Measurements from ENCODE around the gene PIGC.
A peak's percentile ranks its signal among the peaks of the same experiment; 100 is the strongest.

The PIGC gene

GRCh38 chr1:172397633-172398032 lies 46.2 kb downstream of the PIGC start:
- no peak for TF ChIP-seq CTCF (IDR thresholded peaks at IDR 0.05; ENCODE audit: insufficient read depth, low read depth, low read length, missing control alignments)
- DNase-seq (ENCODE audit: low read depth): no peak
- no peak overlapping the region for H3K4me3 ChIP-seq (ENCODE audit: low read length)

GRCh38 chr1:172397221-172397620 lies 46.6 kb downstream of the PIGC start:
- no peak for TF ChIP-seq CTCF (IDR thresholded peaks at IDR 0.05; ENCODE audit: insufficient read depth, low read depth, low read length, missing control alignments)
- H3K4me3 ChIP-seq (ENCODE audit: low read length): no peak overlapping the region
- peak; percentile 77 for DNase-seq (ENCODE audit: low read depth)

- no peak for DNase-seq (ENCODE audit: low read depth)
- TF ChIP-seq CTCF (IDR thresholded peaks at IDR 0.05; ENCODE audit: insufficient read depth, low read depth, low read length, missing control alignments): no peak
- H3K4me3 ChIP-seq (ENCODE audit: low read length): no peak overlapping the region
Measured at GRCh38 chr1:172395576-172395975, 48.3 kb downstream of the PIGC start.

- H3K4me3 ChIP-seq (ENCODE audit: low read length): no peak overlapping the region
- peak; percentile 18 for DNase-seq (ENCODE audit: low read depth)
- no peak for TF ChIP-seq CTCF (IDR thresholded peaks at IDR 0.05; ENCODE audit: insufficient read depth, low read depth, low read length, missing control alignments)
Measured at GRCh38 chr1:172394811-172395210, 49.1 kb downstream of the PIGC start.

GRCh38 chr1:172394141-172394751 lies 49.6 kb downstream of the PIGC start:
- TF ChIP-seq CTCF (IDR thresholded peaks at IDR 0.05; ENCODE audit: insufficient read depth, low read depth, low read length, missing control alignments): no peak
- peak; percentile 49 for DNase-seq (ENCODE audit: low read depth)
- no peak overlapping the region for H3K4me3 ChIP-seq (ENCODE audit: low read length)

- no peak overlapping the region for H3K4me3 ChIP-seq (ENCODE audit: low read length)
- DNase-seq (ENCODE audit: low read depth): no peak
- TF ChIP-seq CTCF (IDR thresholded peaks at IDR 0.05; ENCODE audit: insufficient read depth, low read depth, low read length, missing control alignments): no peak
Measured at GRCh38 chr1:172393354-172393753, 50.5 kb downstream of the PIGC start.

DNA sequence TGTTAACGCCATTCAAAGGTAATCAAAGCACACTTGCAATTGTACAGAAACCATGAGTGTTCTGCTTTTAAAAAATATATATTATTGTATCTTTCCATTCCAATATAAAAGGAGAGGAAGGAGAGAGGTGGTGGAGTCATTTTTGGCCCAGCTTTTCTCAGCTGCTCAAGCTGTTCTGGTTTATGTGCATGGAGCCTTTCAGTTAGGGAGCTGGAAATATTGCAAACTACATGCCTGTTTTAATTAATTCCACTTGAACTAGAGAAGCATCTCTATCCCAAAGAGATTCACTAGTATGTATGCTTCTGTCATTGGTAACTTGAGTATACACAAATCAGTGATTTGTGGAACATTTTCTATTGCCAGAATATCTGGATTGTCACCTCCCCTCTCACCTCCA lies 51.9 kb downstream of the PIGC start:
- no peak for DNase-seq (ENCODE audit: low read depth)
- no peak overlapping the region for H3K4me3 ChIP-seq (ENCODE audit: low read length)
- TF ChIP-seq CTCF (IDR thresholded peaks at IDR 0.05; ENCODE audit: insufficient read depth, low read depth, low read length, missing control alignments): no peak
